Keratinocyte (primary cell): ENCODE data around the gene C1orf53.

Source experiments
- CTCF ChIP-seq, 3 experiments: IDR thresholded peaks in 1 of 3; conservative IDR thresholded peaks in 1 of 3; optimal IDR thresholded peaks in 1 of 3; 2 replicates in 2 of 3; 3 replicates in 1 of 3; pipeline versions ENCODE3 to v1.5.1; 2011; ENCODE audit warnings: low read length in 3 of 3, mild to moderate bottlenecking in 3 of 3, moderate library complexity in 2 of 3, control low read depth in 1 of 3, inconsistent platforms in 1 of 3; ENCODE audit not compliant: insufficient read depth in 2 of 3; ENCODE audit errors: extremely low read depth in 1 of 3
- EZH2 ChIP-seq: IDR thresholded peaks from one replicate; pipeline ENCODE4 v1.6.1; 2012; ENCODE audit warnings: inconsistent platforms, mild to moderate bottlenecking, low read length, moderate library complexity

GRCh38 chr1:197944485-197944884 lies 42.1 kb downstream of the C1orf53 start:
- TF ChIP-seq EZH2, result no peak
- no peak for TF ChIP-seq CTCF (optimal IDR thresholded peaks at IDR 0.05 in 1 of 3, IDR thresholded peaks at IDR 0.05 in 1 of 3, conservative IDR thresholded peaks at IDR 0.05 in 1 of 3; ENCODE audit: extremely low read depth in 1 of 3, insufficient read depth in 2 of 3, low read length in 3 of 3)
